ENCODE data around the gene CHST13.
"Not testable (repeated sequence)": the region's sequence is repeated elsewhere in the genome, so short reads cannot be mapped to it uniquely, and the experiment has no call there.

The CHST13 gene

GRCh38 chr3:126531051-126531330 is 7.0 kb downstream of the CHST13 start:
- Histone ChIP-seq H3K27me3 (ENCODE audit: insufficient read depth, insufficient read length) (peaks cover 16% of the 10 kb centered on the region), H3K9ac (ENCODE audit: insufficient read length, low read depth) (no peak overlapping the region), H3K36me3 (ENCODE audit: insufficient read depth, insufficient read length, low read length) (no peaks in the 10 kb centered on the region), H3K9me3 (ENCODE audit: insufficient read depth, low read length) (no peaks in the 10 kb centered on the region; the same call in 1 of the 2 replicates), H3K4me3 (ENCODE audit: insufficient read length, low read depth) (no peak overlapping the region), H3K4me1 (ENCODE audit: insufficient read depth, insufficient read length) (peaks cover 7% of the 10 kb centered on the region)
- TF ChIP-seq YY1 (IDR thresholded peaks at IDR 0.05; ENCODE audit: insufficient read depth, insufficient read length) (no peak), ZNF274 (IDR thresholded peaks at IDR 0.05; ENCODE audit: low read depth, low read length) (no peak), SUZ12 (IDR thresholded peaks at IDR 0.05; ENCODE audit: extremely low read depth, insufficient read depth, insufficient read length) (no peak)
- no peak for DNase-seq (ENCODE audit: low read depth, low spot score)

- Histone ChIP-seq H3K27me3 (ENCODE audit: insufficient read depth, insufficient read length) (peaks cover 16% of the 10 kb centered on the region), H3K4me1 (ENCODE audit: insufficient read depth, insufficient read length) (peaks cover 7% of the 10 kb centered on the region), H3K4me3 (ENCODE audit: insufficient read length, low read depth) (no peak overlapping the region), H3K36me3 (ENCODE audit: insufficient read depth, insufficient read length, low read length) (no peaks in the 10 kb centered on the region), H3K9ac (ENCODE audit: insufficient read length, low read depth) (no peak overlapping the region), H3K9me3 (ENCODE audit: insufficient read depth, low read length) (no peaks in the 10 kb centered on the region; the same call in 1 of the 2 replicates)
- no peak for DNase-seq (ENCODE audit: low read depth, low spot score)
- TF ChIP-seq SUZ12 (IDR thresholded peaks at IDR 0.05; ENCODE audit: extremely low read depth, insufficient read depth, insufficient read length) (no peak), YY1 (IDR thresholded peaks at IDR 0.05; ENCODE audit: insufficient read depth, insufficient read length) (no peak), ZNF274 (IDR thresholded peaks at IDR 0.05; ENCODE audit: low read depth, low read length) (no peak)
Measured at GRCh38 chr3:126533506-126533905, 9.6 kb downstream of the CHST13 start.

- not testable (repeated sequence) for H3K4me1 ChIP-seq (ENCODE audit: insufficient read depth, insufficient read length); H3K9me3 ChIP-seq (ENCODE audit: insufficient read depth, low read length); H3K36me3 ChIP-seq (ENCODE audit: insufficient read depth, insufficient read length, low read length); H3K9ac ChIP-seq (ENCODE audit: insufficient read length, low read depth); H3K4me3 ChIP-seq (ENCODE audit: insufficient read length, low read depth); DNase-seq (ENCODE audit: low read depth, low spot score)
- peaks cover 16% of the 10 kb centered on the region for H3K27me3 ChIP-seq (ENCODE audit: insufficient read depth, insufficient read length)
Measured at GRCh38 chr3:126534716-126535115, 10.8 kb downstream of the CHST13 start.

GRCh38 chr3:126535636-126536035 is 11.7 kb downstream of the CHST13 start:
- Histone ChIP-seq H3K9me3 (ENCODE audit: insufficient read depth, low read length) (no peaks in the 10 kb centered on the region), H3K27me3 (ENCODE audit: insufficient read depth, insufficient read length) (peaks cover 16% of the 10 kb centered on the region), H3K4me1 (ENCODE audit: insufficient read depth, insufficient read length) (peaks cover 6% of the 10 kb centered on the region), H3K36me3 (ENCODE audit: insufficient read depth, insufficient read length, low read length) (no peaks in the 10 kb centered on the region), H3K9ac (ENCODE audit: insufficient read length, low read depth) (no peak overlapping the region), H3K4me3 (ENCODE audit: insufficient read length, low read depth) (no peak overlapping the region)
- no peak for TF ChIP-seq ZNF274 (IDR thresholded peaks at IDR 0.05; ENCODE audit: low read depth, low read length)
- no peak for TF ChIP-seq SUZ12 (IDR thresholded peaks at IDR 0.05; ENCODE audit: extremely low read depth, insufficient read depth, insufficient read length)
- no peak for TF ChIP-seq YY1 (IDR thresholded peaks at IDR 0.05; ENCODE audit: insufficient read depth, insufficient read length)
- DNase-seq (ENCODE audit: low read depth, low spot score): no peak

- DNase-seq (ENCODE audit: low read depth, low spot score): no peak
- no peak for TF ChIP-seq ZNF274 (IDR thresholded peaks at IDR 0.05; ENCODE audit: low read depth, low read length)
- no peak for TF ChIP-seq YY1 (IDR thresholded peaks at IDR 0.05; ENCODE audit: insufficient read depth, insufficient read length)
- no peak for TF ChIP-seq SUZ12 (IDR thresholded peaks at IDR 0.05; ENCODE audit: extremely low read depth, insufficient read depth, insufficient read length)
- peaks cover 16% of the 10 kb centered on the region for H3K27me3 ChIP-seq (ENCODE audit: insufficient read depth, insufficient read length)
- no peaks in the 10 kb centered on the region for H3K36me3 ChIP-seq (ENCODE audit: insufficient read depth, insufficient read length, low read length)
- H3K9me3 ChIP-seq (ENCODE audit: insufficient read depth, low read length): no peaks in the 10 kb centered on the region
- no peak overlapping the region for H3K4me3 ChIP-seq (ENCODE audit: insufficient read length, low read depth)
- peaks cover 6% of the 10 kb centered on the region for H3K4me1 ChIP-seq (ENCODE audit: insufficient read depth, insufficient read length)
- no peak overlapping the region for H3K9ac ChIP-seq (ENCODE audit: insufficient read length, low read depth)
Measured at GRCh38 chr3:126536126-126536525, 12.2 kb downstream of the CHST13 start.

GRCh38 chr3:126537116-126537729 is 13.3 kb downstream of the CHST13 start:
- DNase-seq (ENCODE audit: low read depth, low spot score): no peak
- TF ChIP-seq YY1 (IDR thresholded peaks at IDR 0.05; ENCODE audit: insufficient read depth, insufficient read length) (no peak), ZNF274 (IDR thresholded peaks at IDR 0.05; ENCODE audit: low read depth, low read length) (no peak), SUZ12 (IDR thresholded peaks at IDR 0.05; ENCODE audit: extremely low read depth, insufficient read depth, insufficient read length) (no peak)
- no peaks in the 10 kb centered on the region for H3K9me3 ChIP-seq (ENCODE audit: insufficient read depth, low read length)

GRCh38 chr3:126537730-126538281 is 13.9 kb downstream of the CHST13 start:
- H3K4me1 ChIP-seq (ENCODE audit: insufficient read depth, insufficient read length): peaks cover 6% of the 10 kb centered on the region
- TF ChIP-seq YY1 (IDR thresholded peaks at IDR 0.05; ENCODE audit: insufficient read depth, insufficient read length) (no peak), ZNF274 (IDR thresholded peaks at IDR 0.05; ENCODE audit: low read depth, low read length) (no peak), SUZ12 (IDR thresholded peaks at IDR 0.05; ENCODE audit: extremely low read depth, insufficient read depth, insufficient read length) (no peak)
- no peaks in the 10 kb centered on the region for H3K36me3 ChIP-seq (ENCODE audit: insufficient read depth, insufficient read length, low read length)
- H3K9ac ChIP-seq (ENCODE audit: insufficient read length, low read depth): no peak overlapping the region
- DNase-seq (ENCODE audit: low read depth, low spot score): no peak
- H3K9me3 ChIP-seq (ENCODE audit: insufficient read depth, low read length): no peaks in the 10 kb centered on the region
- no peak overlapping the region for H3K4me3 ChIP-seq (ENCODE audit: insufficient read length, low read depth)
- peaks cover 16% of the 10 kb centered on the region for H3K27me3 ChIP-seq (ENCODE audit: insufficient read depth, insufficient read length)

More at GRCh38 chr3:126537116-126537729, 13.3 kb downstream of the CHST13 start:
- Histone ChIP-seq H3K36me3 (ENCODE audit: insufficient read depth, insufficient read length, low read length) (no peaks in the 10 kb centered on the region), H3K9ac (ENCODE audit: insufficient read length, low read depth) (no peak overlapping the region), H3K27me3 (ENCODE audit: insufficient read depth, insufficient read length) (peaks cover 16% of the 10 kb centered on the region), H3K4me3 (ENCODE audit: insufficient read length, low read depth) (no peak overlapping the region), H3K4me1 (ENCODE audit: insufficient read depth, insufficient read length) (peaks cover 6% of the 10 kb centered on the region)
